Kidney glomerular epithelial cell (primary cell): ENCODE data around the gene URB1.
"Not testable (repeated sequence)": the region's sequence is repeated elsewhere in the genome, so short reads cannot be mapped to it uniquely, and the experiment has no call there.

ENCODE experiments used
- DNase-seq: peaks from one replicate; lab custom pipeline; 2025; lab: John Stamatoyannopoulos, UW

The URB1 gene

GRCh38 chr21:32319012-32319411, 73.8 kb downstream of the URB1 start:
- DNase-seq: no peak

GRCh38 chr21:32317726-32318125, 75.1 kb downstream of the URB1 start:
- DNase-seq: no peak

GRCh38 chr21:32316361-32317215, 76.2 kb downstream of the URB1 start:
- DNase-seq: no peak

GRCh38 chr21:32315511-32316281, 77.1 kb downstream of the URB1 start:
- DNase-seq: no peak

GRCh38 chr21:32314806-32315205, 78.0 kb downstream of the URB1 start:
- no peak for DNase-seq

- DNase-seq: no peak
Observed at GRCh38 chr21:32312976-32313375, 79.8 kb downstream of the URB1 start.

GRCh38 chr21:32312326-32312725, 80.5 kb downstream of the URB1 start:
- no peak for DNase-seq

- no peak for DNase-seq
Observed at GRCh38 chr21:32311621-32312020, 81.2 kb downstream of the URB1 start.

- not testable (repeated sequence) for DNase-seq
Observed at GRCh38 chr21:32310976-32311375, 81.8 kb downstream of the URB1 start.

- DNase-seq: no peak
Observed at GRCh38 chr21:32309906-32310460, 82.8 kb downstream of the URB1 start.

GRCh38 chr21:32308696-32309095, 84.1 kb downstream of the URB1 start:
- DNase-seq: no peak

GRCh38 chr21:32307706-32308105, 85.1 kb downstream of the URB1 start:
- no peak for DNase-seq

GRCh38 chr21:32306021-32306780, 86.6 kb downstream of the URB1 start:
- DNase-seq: no peak

- DNase-seq: no peak
Observed at GRCh38 chr21:32304998-32305397, 87.8 kb downstream of the URB1 start.

GRCh38 chr21:32303385-32303784, 89.4 kb downstream of the URB1 start:
- no peak for DNase-seq

GRCh38 chr21:32302560-32302959, 90.3 kb downstream of the URB1 start:
- DNase-seq: no peak

GRCh38 chr21:32301596-32301995, 91.2 kb downstream of the URB1 start:
- DNase-seq: no peak

- DNase-seq: no peak
Observed at GRCh38 chr21:32300117-32300681, 92.6 kb downstream of the URB1 start.

GRCh38 chr21:32299695-32300094, 93.1 kb downstream of the URB1 start:
- no peak for DNase-seq

- no peak for DNase-seq
Observed at GRCh38 chr21:32298658-32299081, 94.1 kb downstream of the URB1 start, which contains the start of gene MRAP. Gene MRAP (plus strand): TSS chr21:32298855. CDS start chr21:32298972, 117 bp downstream.

GRCh38 chr21:32298148-32298559, 94.7 kb downstream of the URB1 start:
- no peak for DNase-seq

- DNase-seq: no peak
Observed at GRCh38 chr21:32297449-32297848, 95.4 kb downstream of the URB1 start.
